IPS-NIHi11 (cell line): ENCODE data around the gene SLC25A5.
"Not testable (repeated sequence)": the region's sequence is repeated elsewhere in the genome, so short reads cannot be mapped to it uniquely, and the experiment has no call there.

Experiments used
- DNase-seq: peaks from one replicate; pipeline ENCODE4 v3.0.0; 2012; ENCODE audit warnings: mixed read lengths, low spot score

SLC25A5 gene

DNA sequence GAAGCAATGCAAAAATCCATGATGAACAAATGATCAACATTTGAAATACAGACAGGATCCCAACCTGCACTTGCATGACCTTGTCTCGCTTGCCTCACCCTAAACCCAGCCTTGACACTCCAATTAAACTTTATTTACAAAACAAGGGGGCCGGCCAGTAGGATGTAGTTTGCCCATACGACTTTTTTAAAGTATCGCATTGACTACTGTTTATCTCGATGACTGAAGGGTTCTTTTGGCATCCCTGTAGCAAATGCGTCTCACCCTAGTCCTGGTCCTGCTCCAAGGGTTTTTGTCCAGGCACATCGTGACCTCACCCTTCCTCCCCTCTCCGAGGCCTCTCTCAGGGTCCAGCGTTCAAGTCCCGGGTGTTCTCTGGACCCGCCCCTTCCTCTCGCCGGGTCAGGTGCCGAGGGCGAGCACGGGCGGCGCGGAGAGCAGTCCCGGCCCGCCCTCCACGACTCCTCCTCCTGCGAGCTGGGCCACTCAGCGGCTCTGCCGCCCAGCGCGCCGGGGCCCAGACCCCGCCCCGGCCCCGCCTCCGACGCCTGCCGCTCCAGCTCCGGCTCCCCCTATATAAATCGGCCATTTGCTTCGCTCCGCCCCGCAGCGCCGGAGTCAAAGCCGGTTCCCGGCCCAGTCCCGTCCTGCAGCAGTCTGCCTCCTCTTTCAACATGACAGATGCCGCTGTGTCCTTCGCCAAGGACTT lies at the start of gene SLC25A5:
TSS of gene SLC25A5 (plus strand) at position 603 of the 709 bp plus-strand sequence. CDS start at position 675, 72 bp downstream.
- DNase-seq = peak; percentile 82

DNA sequence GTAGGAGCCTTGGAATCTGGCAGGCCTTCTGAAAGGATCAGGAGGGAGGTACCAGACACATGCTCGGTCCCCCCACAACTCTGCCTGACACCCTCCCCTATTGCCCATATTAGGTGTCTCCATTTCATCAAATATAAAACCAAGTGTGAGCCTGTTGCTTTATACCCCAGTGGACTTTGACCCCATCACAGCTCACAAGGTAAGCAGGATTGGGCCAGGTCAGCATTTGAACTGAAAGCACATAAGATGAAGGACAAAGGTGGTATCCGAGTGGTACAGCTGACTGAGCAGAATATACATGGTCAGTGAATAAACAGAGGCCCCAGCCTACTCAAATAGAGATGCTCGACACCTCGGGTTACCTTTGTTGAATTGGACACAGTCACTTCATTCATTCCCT lies 49.1 kb upstream of the SLC25A5 start:
- DNase-seq = no peak

DNA sequence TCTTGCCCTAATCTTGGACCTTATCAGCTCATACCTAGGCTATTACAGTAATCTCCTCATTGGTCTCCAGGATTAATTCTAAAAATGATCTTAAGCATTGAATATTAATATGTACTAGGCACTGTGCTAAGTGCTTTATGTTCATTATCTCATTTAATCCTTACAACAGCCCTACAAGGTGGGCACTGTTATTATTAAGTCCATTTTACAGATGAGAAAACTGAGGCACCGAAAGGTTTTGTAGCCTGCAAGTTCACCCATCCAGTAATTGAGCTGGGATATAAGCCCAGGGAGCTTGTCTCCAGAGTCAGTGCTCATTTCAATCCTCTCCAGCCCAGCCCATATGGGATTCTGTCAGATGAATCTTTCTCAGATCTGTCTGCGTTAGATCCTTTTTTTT lies 48.3 kb upstream of the SLC25A5 start:
- DNase-seq = no peak

DNA sequence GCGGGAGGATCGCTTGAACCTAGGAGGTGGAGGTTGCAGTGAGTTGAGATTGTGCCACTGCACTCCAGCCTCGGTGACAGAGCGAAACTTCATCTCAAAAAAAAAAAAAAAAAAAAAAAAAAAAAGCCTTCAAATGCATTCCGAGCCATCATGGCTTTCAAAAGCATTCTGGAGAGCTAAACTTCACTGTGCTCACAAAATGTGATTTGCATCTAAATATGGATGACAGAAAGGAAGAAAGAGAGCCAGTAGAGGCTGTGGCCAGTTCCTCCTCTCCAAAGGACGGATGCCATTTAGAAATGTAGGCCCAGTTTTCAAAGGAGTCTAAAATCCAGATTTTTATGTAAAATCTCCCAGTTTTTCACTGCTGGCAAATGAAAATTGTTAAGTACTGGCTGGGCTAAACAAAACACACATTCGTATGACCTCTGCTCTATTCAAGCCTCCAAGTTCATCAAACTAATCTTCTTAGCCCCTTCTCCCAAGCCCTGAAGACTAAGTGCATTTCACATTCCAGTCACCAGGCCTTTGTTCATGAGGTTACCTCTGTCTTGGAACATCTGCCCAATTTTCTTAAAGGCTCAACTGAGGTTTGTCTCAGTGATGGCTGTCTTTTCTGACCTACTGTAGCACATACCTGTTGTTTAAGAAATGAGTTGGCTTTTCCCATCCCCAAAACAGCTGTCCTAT lies 47.1 kb upstream of the SLC25A5 start:
- no peak for DNase-seq

DNA sequence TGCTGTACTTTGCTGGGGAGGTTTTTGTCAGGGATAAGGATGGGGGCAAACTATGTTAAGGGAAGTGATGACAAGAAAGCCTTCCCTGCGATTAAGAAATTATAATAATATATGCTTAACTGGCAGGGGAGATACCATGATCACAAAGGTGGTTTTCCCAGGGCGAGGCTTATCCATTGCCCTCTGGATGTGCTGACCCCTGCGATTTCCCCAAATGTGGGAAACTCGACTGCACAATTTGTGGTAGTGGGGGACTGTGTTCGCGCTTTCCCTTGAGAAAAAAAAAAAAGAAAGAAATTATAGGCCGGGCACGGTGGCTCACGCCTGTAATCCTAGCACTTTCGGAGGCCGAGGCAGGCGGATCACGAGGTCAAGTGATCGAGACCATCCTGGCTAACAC lies 44.6 kb upstream of the SLC25A5 start:
- DNase-seq = no peak

DNA sequence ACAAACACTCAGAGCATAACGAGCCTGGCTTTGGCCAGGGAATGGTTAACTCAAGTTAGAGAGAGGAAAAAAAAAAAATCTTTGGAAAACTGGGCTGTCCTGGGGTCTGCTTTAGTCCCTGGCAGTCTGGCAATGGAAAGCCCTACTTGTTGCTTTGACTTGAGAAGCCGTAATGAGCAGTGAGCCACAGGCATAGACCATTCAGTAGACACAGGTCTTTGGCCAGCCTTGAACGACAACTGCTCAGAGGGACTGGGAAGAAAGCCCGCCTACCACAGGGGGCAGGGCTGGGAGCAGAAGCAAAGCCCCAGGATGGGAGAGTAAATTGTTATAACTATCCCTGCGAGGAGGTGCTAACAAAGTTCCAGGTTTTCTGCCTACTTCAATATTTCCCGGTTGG lies 43.2 kb upstream of the SLC25A5 start:
- DNase-seq = no peak

DNA sequence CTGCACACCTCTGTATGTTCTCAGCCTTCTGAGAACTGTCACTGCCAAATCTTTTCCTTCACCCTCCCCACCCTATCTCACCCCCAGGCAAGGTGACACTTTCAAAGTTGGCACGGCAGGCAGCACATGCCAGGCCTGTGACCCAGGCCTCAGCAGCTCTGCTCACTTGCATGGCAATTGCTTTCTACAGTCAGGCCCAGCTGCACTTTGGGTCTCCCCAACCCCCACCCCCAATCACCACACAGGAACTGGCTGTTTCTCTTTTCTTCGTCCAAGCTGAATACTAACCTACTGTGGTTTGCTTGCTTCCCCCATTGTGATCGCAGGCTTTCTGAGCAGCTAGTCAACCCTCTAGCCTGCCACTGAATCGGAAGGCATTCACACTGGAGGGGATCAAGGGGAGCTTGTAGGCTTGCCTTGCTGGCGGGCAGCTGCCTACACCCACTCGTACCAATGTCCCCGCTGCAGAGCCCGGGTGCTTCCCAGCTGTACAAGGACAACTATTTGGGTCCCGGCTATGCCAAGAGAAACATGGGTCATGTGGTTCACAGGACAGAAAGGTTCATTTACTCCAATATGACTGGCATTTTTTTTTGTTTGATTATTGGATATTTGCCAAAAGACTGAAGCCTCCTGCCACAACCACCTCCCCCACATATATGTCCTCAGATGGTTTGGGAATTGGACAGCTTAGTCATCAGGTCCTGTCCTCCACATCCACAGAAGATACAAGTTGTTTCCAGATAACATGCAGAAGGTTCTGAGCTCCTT lies 41.0 kb upstream of the SLC25A5 start:
- DNase-seq = no peak

DNA sequence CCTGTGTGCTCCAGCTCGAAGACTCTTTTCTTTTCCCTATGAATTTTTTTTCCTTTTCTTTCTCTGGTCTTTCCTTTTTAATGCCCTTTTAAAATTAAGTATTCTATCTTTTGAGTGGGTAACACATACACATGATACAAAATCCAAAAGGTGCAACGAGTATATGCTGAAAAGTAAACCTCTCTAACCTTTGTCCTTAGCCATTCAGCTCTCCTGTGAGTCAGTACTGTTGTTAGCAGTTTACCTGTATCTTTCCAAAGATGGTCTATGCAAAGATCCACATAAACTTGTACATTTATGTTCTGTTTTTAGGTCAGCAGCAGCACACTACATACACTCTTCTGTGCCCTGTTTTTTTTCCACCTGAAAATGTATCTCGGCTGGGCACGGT lies 40.5 kb upstream of the SLC25A5 start:
- DNase-seq = no peak

DNA sequence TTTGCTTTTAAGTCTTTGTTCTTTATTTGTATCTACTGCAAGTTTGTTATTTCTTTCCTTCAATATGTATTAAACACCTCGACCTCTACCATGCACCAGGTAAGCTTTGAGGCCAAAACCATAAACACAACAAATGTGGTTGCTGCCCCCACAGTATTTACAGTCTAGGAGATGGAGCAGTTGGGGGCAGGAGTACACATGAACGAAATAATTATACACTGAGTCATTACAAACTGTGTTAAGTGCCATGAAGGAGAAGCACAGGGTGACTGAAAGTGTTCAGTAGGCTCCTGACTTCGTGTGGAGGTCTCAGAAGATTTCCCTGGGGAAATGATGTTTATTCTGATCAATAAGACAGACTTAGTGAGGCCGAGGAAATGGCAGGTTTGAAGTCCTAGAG lies 38.8 kb upstream of the SLC25A5 start:
- DNase-seq = no peak

DNA sequence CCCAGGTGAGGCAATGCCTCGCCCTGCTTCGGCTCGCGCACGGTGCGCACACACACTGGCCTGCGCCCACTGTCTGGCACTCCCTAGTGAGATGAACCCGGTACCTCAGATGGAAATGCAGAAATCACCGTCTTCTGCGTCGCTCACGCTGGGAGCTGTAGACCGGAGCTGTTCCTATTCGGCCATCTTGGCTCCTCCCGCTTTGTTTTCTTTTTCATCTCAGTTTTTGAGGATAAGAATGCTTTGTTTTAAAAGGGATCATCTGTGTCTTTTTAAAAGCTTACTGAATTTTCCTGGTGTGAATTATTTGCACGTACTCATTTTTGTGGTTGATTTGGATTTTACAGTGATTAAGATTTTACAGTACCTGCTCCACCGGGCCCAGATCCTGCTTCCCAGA lies 26.9 kb upstream of the SLC25A5 start:
- not testable (repeated sequence) for DNase-seq

DNA sequence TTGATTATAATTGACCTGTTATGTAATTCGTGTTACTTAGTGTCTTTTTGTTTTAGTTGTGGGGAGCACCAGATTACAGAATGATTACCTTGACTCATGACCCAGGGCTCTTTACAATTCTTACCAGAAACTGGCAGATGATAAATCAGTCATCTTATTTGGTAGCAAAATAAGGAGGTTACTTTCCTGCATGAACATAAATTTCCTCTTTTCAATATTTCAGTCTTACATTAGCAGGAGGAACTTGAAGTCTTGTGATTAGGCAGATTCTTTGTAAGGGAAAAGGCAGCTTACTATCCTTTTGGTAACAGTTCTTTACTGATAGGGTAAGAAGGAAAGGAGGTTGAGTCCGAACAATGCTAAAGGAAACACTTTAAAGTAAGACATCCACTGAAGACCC lies 26.0 kb upstream of the SLC25A5 start:
- DNase-seq = no peak

DNA sequence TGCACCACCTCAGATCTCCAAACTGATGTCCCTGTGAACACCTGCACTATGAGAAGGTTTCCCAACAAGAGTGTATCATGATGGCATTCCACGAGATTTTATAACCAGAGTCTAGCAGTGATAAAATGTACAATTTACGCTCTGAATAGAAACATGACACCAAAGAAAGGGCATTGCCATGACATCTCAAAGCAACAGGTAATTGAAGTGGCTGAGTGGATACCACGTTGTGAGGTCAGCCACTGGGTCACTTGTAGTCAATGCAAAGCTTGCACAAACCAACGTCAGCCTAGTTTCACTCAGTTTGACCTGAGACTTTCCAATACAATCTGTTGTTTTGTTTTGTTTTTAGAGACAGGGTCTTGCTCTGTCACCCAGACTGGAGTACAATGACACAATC lies 15.0 kb upstream of the SLC25A5 start:
- no peak for DNase-seq

DNA sequence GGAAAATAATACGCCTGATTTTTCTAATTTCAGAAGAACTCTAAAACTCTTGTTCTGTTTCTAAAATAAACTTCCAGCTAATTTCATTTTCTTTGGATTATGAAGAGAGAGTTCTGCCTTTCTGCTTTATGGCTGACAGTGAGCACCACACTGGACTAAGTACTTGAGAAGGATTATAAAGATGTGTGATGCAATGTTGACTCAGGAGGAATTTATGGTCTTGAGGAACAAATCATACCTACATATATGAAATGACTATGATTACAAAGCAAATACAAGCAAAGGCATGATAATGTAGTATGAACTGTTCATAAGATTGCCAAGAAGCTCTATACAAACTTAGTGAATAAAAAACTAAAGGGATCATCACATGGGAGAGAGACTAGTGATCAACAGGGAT lies 13.0 kb upstream of the SLC25A5 start:
- no peak for DNase-seq

DNA sequence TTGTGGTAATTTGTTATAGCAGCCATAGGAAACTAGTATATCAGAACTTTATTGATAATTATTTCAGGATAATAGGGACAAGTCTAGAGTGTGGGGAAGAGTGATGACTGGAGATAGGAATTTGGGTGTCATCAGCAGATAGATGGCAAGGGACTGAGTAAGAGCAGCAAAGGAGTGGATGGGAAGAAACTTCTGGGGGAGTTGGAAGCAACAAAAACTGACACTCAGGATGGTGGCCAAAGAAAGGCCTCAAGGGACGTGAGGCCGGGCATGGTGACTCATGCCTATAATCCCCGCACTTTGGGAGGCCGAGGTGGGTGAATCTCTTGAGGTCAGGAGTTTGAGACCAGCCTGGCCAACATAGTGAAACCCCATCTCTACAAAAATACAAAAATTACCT lies 9.1 kb upstream of the SLC25A5 start:
- DNase-seq = no peak

DNA sequence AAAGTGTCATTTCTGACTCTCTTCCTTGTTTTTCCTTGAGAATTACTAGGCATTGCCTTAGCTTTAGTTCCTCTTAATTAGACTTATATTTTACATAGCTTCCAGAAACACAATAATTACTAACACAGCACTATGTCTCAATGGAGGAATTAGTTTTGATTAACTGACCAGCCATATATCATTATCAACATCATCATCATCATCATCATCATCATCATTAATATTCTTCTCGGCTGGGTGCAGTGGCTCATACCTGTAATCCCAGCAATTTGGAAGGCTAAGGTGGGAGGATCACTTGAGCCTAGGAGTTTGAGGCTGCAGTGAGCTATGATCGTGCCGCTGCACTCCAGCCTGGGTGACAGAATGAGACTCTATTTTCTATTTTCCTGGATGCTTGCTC lies 2.7 kb upstream of the SLC25A5 start:
- no peak for DNase-seq

DNA sequence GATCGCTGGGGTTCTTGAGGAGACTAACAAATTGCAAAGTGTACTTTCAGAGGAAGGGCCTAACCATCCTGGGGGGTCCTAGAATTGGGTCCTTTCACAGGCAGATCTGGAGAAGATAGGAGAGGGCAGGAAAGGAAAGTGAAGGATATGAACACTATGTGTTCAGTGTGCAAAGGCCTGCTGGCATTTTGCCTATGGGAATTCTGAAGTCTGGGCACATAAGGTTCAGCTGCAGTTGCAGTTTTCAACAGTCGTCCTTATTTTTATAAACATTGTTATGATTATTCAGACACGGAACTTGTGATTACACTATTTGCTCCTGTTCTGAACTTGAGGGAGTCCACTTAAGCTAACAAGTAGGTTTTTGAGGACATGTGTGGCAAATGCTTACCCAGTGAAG lies 1.3 kb upstream of the SLC25A5 start:
- DNase-seq = no peak

DNA sequence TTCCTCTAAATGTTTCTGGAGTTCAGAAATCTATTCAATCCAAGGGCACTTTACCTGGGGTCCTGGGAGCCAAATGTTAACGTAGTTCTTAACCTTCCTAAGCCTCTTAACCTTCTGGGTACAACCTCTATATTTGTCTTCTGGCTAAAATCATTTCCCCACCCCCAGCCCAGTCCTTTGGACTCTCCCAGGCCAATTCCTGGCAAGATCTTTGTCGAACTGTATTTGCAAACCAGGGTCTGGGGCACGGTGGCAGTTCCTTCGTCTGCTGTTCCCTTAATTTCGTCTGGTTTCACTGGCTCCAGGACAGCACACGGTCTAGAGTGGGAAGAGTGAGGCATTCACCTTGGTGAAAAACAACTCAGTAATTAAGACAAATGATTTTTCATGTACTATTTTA lies 811 bp upstream of the SLC25A5 start:
- DNase-seq = no peak

DNA sequence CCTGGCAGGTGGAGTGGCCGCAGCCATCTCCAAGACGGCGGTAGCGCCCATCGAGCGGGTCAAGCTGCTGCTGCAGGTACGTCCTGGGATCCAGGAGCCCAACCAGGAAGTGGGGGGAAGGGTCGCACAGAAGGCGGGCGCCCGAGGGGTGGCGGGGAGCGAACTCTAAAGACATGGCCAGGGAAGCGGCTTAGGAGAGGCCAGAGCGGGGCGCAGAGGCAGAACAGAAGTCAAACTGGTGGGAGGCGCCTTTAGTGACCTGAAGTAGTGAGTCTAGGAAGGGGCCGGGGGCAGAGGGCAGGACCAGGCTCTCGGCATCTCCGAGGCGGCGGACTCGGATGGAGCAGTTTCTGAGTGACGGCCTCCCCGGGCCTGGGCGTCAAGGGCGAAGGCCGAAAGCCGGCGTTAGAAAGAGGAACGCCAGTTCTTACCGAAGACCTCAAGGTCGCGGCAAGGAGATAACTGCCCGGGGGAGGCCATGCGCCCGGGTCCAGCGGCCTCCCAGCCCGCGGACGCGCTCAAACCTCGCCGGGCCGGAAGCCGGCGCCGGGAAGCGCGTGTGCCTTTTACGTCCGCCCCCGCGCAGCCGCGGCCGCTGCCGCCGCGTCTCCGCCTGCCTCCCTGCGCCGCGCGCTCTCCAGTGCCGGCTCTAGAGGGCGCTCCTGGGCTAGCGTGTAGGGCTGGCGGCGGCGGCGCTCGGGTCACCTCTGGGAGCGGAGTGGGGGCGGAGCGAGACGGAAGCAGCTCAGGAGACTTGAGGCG lies 488 bp downstream of the SLC25A5 start:
- DNase-seq = peak; percentile 76

DNA sequence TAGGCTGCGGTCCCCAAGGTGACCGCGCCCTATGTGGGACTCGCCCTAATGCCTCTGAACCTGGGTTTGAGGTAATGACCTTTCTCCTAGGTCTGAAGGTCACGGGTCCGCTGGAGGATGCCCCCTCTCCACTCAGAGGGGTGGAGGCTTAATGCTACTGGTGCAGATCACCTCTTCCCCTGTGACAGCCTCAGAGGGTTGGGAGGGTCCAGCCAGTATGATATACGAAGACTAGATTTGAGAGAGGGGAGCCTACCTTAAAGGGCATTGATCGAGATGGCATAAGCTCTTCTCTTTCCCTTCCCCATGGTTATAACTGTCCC lies 1.0 kb downstream of the SLC25A5 start:
- no peak for DNase-seq

DNA sequence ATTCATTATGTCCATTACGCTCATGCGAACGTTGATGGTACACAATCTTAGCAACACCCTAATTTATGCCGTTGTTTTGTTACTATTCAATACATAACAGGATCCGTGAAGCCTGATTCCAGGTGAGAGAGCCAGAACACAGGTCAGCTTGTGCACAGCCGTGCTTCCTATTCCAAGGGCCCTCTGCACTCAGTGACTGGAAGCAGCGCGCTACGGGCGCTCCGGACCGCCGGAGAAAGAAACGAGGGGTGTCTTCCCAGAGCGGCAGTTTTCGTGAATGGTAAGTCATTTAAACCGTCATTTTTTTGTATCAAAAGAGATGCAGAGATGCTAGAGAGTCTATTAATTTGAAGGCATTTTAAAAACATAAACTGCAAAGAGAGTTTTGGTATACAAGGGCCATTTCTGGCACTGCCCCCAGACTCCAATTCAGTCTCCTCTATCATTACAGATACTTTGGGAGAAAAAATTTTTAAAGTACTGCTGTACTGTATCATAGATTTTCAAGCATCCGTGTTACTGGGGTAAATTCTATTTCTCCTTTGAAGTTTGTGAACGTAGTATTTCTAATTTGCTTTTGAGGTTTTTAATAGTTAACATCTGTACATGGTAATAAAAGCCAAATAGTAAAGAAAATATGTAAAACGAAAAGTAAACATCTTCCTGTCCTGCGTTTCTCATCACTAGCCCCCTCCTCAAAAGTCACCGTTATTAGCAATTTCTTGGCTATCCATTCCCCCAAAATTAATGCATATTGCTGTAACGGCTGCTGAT lies 6.6 kb downstream of the SLC25A5 start:
- no peak for DNase-seq

DNA sequence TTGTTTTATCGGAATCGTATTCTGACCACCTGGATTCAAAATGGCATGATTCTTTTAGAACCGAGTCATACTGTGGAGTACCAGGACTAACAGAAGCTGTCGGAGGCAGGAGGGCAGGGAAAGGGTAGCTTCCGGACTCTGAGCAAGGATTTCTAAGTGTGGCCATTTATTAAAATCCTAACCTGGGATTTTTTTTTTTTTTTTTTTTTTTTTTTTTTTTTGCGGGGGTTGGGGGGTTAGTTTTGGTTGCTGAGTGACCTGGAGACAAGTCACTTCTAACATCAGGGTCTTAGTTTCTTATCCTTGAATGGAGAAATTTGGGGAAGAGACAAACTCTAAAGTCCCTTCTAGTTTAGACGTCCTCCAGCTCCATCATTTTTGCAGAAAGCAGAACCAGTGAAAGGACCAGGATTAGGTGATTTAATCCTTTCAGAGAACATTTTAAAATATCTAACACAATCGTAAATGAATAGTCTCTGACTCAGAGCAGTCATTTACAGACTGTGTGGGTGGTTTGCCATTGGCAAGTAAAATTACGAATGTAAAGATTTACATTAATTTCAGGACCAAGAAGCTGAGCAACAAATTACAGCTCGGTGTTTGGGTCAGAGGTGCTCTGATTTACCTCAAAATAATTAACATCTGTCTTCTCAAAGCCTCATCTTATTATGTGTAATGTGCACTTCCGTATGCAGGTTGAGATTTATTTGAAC lies 7.3 kb downstream of the SLC25A5 start:
- DNase-seq = no peak
